ENCODE results near the gene HOXA4. TPM values are rescaled to one million over a fixed set of nuclear protein-coding genes. Genes with fewer than 3 reads are reported as not detected.

The HOXA4 gene
- total RNA-seq, 1 donor from 2014 or later, result 0.98 TPM

DNA sequence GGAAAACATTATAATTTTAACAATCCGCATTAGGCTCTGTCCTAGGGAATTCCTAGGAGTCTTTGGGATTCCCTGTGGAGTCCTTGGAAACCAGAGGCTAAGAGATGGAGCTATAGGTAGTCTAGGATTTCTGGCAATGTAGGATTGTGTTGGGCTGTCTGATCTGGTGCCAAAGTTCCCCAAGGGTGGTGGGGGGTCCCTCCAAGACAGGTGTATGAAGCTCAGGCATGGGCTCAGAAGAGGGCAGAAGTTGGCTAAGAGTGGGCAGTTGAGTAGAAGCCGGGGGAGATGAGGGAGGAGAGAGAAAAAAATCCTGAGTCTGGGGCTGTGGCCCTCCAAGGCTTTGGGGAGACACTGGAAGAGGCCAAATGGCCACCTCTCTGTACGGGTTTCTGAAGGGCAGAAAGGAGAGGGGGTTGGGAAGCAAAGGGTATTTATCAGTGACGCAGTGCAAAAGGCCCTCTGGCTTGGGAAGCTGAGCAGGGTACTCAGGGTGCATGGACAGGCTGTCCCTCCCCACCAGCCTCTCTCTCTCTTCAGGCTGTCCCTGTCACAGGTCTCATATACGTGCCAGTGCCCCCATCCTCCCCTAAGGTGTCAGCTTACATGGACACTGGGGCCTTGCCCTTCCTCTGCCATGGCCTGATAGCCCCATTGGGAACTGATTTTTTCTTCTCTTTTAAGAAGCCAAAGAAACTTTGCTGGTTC lies 16.1 kb upstream of the HOXA4 start:
- Histone ChIP-seq H3K4me1 (peaks cover 43% of the 10 kb centered on the region), H3K4me3 (peak overlapping the region in 1 of 2 donors; percentile 49), H3K9me3 (no peaks in the 10 kb centered on the region), H3K27me3 (no peaks in the 10 kb centered on the region), H3K36me3 (peaks cover 0 to 10% of the 10 kb centered on the region in 2 donors), H3K27ac (no peak overlapping the region)
- TF ChIP-seq, protein P1, sequence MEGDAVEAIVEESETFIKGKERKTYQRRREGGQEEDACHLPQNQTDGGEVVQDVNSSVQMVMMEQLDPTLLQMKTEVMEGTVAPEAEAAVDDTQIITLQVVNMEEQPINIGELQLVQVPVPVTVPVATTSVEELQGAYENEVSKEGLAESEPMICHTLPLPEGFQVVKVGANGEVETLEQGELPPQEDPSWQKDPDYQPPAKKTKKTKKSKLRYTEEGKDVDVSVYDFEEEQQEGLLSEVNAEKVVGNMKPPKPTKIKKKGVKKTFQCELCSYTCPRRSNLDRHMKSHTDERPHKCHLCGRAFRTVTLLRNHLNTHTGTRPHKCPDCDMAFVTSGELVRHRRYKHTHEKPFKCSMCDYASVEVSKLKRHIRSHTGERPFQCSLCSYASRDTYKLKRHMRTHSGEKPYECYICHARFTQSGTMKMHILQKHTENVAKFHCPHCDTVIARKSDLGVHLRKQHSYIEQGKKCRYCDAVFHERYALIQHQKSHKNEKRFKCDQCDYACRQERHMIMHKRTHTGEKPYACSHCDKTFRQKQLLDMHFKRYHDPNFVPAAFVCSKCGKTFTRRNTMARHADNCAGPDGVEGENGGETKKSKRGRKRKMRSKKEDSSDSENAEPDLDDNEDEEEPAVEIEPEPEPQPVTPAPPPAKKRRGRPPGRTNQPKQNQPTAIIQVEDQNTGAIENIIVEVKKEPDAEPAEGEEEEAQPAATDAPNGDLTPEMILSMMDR (IDR thresholded peaks at IDR 0.05), result no peak
- no peak for TF ChIP-seq POLR2AphosphoS5 (IDR thresholded peaks at IDR 0.05; ENCODE audit: insufficient read depth in 1 of 2, low read depth in 1 of 2)
- no peak for TF ChIP-seq POLR2A (IDR thresholded peaks at IDR 0.05)
- peak in 1 of 2 donors; percentile 76 for DNase-seq (ENCODE audit: extremely low spot score in 2 of 2)
- intact Hi-C loops (cut with DNase I), result no loop called here

GRCh38 chr7:27145914-27146412 lies 15.4 kb upstream of the HOXA4 start:
- peaks cover 43% of the 10 kb centered on the region for H3K4me1 ChIP-seq
- no peaks in the 10 kb centered on the region for H3K27me3 ChIP-seq
- TF ChIP-seq, protein P1 (IDR thresholded peaks at IDR 0.05), result no peak
- TF ChIP-seq POLR2AphosphoS5 (IDR thresholded peaks at IDR 0.05; ENCODE audit: insufficient read depth in 1 of 2, low read depth in 1 of 2) (no peak), POLR2A (IDR thresholded peaks at IDR 0.05) (no peak)
- H3K9me3 ChIP-seq, result no peaks in the 10 kb centered on the region
- no peak overlapping the region for H3K27ac ChIP-seq
- no peak overlapping the region for H3K4me3 ChIP-seq
- DNase-seq (ENCODE audit: extremely low spot score in 2 of 2), result no peak
- intact Hi-C loops (cut with DNase I), result no loop called here
- peaks cover 0 to 11% of the 10 kb centered on the region in 2 donors for H3K36me3 ChIP-seq

- Histone ChIP-seq H3K27ac (no peak overlapping the region), H3K9me3 (no peaks in the 10 kb centered on the region), H3K27me3 (no peaks in the 10 kb centered on the region), H3K36me3 (peaks cover 0 to 11% of the 10 kb centered on the region in 2 donors), H3K4me1 (peaks cover 39% of the 10 kb centered on the region), H3K4me3 (no peak overlapping the region)
- intact Hi-C loops (cut with DNase I), result no loop called here
- TF ChIP-seq POLR2A (IDR thresholded peaks at IDR 0.05) (no peak), POLR2AphosphoS5 (IDR thresholded peaks at IDR 0.05; ENCODE audit: insufficient read depth in 1 of 2, low read depth in 1 of 2) (no peak)
- TF ChIP-seq, protein P1 (IDR thresholded peaks at IDR 0.05), result no peak
- DNase-seq (ENCODE audit: extremely low spot score in 2 of 2), result peak in 1 of 2 donors; percentile 72
These were observed 14.8 kb upstream of the HOXA4 start for GRCh38 chr7:27145165-27145913.

DNA sequence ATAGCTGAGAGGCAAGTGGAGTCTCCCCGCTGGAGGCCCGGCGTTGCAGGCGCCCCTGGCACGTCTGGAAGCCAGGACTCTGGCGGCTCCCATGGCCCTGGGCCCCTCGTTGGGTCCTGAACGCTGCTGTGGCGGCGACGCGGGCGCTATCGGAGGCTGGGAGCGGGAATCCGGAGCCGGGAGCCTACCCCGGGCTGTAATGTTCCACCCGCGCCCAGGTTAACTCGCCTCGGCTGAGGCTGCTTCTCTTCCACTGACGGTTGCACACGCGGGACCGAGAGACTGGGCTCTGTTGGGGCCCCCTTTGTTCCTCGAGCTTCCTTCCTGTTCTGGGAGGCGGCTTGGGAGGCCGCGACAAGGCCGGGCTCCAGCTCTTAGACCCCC lies 14.2 kb upstream of the HOXA4 start:
- DNase-seq (ENCODE audit: extremely low spot score in 2 of 2), result no peak
- peaks cover 34% of the 10 kb centered on the region for H3K4me1 ChIP-seq
- H3K27me3 ChIP-seq, result no peaks in the 10 kb centered on the region
- H3K9me3 ChIP-seq, result no peaks in the 10 kb centered on the region
- TF ChIP-seq POLR2A (IDR thresholded peaks at IDR 0.05) (no peak), POLR2AphosphoS5 (IDR thresholded peaks at IDR 0.05; ENCODE audit: insufficient read depth in 1 of 2, low read depth in 1 of 2) (no peak)
- TF ChIP-seq, protein P1 (IDR thresholded peaks at IDR 0.05), result no peak
- peaks cover 0 to 11% of the 10 kb centered on the region in 2 donors for H3K36me3 ChIP-seq
- intact Hi-C loops (cut with DNase I), result no loop called here
- H3K27ac ChIP-seq, result no peak overlapping the region
- H3K4me3 ChIP-seq, result no peak overlapping the region
